ENCODE data around the gene POGZ.
A peak's percentile ranks its signal among the peaks of the same experiment; 100 is the strongest.

POGZ gene

DNA sequence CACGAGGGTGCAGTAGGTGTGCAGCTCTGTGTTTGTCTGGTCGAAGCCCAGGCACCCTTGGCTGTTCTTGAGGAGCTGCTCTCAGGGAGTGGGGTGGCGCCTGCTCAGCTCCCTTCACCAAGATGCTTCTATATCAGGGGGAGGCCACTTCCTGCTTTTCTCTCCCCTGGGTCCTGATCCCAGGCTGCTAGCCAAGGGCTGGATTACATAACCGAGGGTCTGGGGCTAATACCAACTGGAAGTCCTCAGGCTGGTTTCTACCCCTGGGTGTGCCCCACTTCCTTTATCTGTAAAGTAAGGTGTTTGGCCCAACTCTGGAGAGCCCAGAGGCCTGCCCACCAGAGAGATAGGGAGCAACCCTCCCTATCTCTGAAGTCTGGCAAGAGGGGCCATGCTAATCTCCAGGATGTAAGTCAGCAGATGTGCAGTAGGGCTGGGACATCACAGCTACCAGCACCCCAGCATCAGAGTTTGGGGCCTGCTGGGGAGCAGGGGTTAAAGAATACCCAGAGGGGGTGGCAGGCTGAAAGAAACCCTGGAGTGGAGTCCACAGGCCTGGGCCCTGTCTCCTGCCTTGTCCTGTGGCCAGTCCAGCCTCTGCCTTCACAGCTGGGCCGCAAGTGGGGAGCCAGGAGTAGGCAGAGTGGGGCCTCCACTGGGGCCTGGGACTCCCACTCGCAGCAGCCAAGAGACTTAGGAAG is 88.9 kb downstream of the POGZ start:
- H2BK12ac ChIP-seq (ENCODE audit: low read length in 2 of 2), result peak overlapping the region in 1 of 2 experiments; percentile 45
- peaks cover 23 to 39% of the 10 kb centered on the region in 2 experiments for H3K36me3 ChIP-seq (ENCODE audit: control insufficient read depth in 1 of 2, insufficient read depth in 2 of 2, low read depth in 1 of 2, low read length in 2 of 2)
- peaks cover 20% of the 10 kb centered on the region for H3K4me1 ChIP-seq (ENCODE audit: control insufficient read depth, insufficient read depth, low read depth, low read length)
- H4K91ac ChIP-seq (ENCODE audit: low read length), result no peak overlapping the region
- WGBS, result 85% methylated on average over 6 of the region's 6 CpGs
- H3K79me1 ChIP-seq (replicated peaks; ENCODE audit: low read length, poor library complexity, severe bottlenecking), result peaks cover 6% of the 10 kb centered on the region
- H2BK120ac ChIP-seq (ENCODE audit: low read depth, low read length), result no peak overlapping the region
- H3K27me3 ChIP-seq (ENCODE audit: control insufficient read depth in 1 of 2, insufficient read depth in 1 of 2, low read length in 2 of 2), result no peaks in the 10 kb centered on the region
- no peak overlapping the region for H2AFZ ChIP-seq (ENCODE audit: low read depth, low read length)
- peak overlapping the region; percentile 84 for H3K9ac ChIP-seq (ENCODE audit: low read length)
- peak overlapping the region; percentile 35 for H4K8ac ChIP-seq (ENCODE audit: low read length)
- no peak for DNase-seq
- H2BK5ac ChIP-seq (ENCODE audit: low read depth, low read length, poor library complexity, severe bottlenecking), result no peak overlapping the region
- H3K4me2 ChIP-seq (ENCODE audit: low read length, poor library complexity, severe bottlenecking), result no peak overlapping the region
- H3K23ac ChIP-seq (ENCODE audit: low read length in 2 of 2), result no peak overlapping the region
- H3K14ac ChIP-seq (ENCODE audit: low read length in 2 of 2), result no peak overlapping the region
- H3K9me3 ChIP-seq (ENCODE audit: control insufficient read depth, low read length), result no peaks in the 10 kb centered on the region
- no peak overlapping the region for H2BK15ac ChIP-seq (ENCODE audit: low read depth, poor library complexity, severe bottlenecking)
- H3K4ac ChIP-seq (ENCODE audit: low read depth in 1 of 2, low read length in 2 of 2), result peak overlapping the region in 1 of 2 experiments; percentile 7
- H2AK5ac ChIP-seq (ENCODE audit: low read length, severe bottlenecking), result no peak overlapping the region
- H3K27ac ChIP-seq (ENCODE audit: low read length, poor library complexity, severe bottlenecking), result no peak overlapping the region
- H3K18ac ChIP-seq (ENCODE audit: low read depth in 1 of 2, low read length in 2 of 2), result peak overlapping the region; percentile 7 to 35
- H3K4me3 ChIP-seq (ENCODE audit: insufficient read depth in 1 of 2, low read depth in 1 of 2, low read length in 2 of 2), result peak overlapping the region in 1 of 2 experiments; percentile 84

DNA sequence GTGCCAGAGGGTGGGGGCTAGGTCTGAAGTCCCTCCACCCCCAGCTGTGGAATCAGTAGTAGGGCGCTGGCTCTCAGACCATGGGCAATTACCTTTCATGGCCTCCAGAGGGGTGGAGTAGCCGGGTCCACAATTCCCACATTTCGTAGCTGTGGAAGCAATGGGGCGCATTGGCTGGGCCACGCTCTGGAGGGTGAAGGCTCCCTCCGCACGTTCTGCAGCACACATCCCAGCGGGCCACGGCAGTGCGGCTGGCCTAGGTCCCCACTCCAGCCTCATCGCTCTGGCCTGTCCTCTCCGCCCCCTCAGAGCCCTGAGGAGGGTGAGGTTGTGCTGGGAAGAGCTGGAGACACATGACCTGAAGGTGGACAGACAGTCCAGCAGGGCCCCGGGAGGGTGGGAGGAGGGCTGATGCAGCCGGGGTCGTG is 89.7 kb downstream of the POGZ start:
- Histone ChIP-seq H2BK15ac (ENCODE audit: low read depth, poor library complexity, severe bottlenecking) (no peak overlapping the region), H3K4me2 (ENCODE audit: low read length, poor library complexity, severe bottlenecking) (no peak overlapping the region), H3K9ac (ENCODE audit: low read length) (peak overlapping the region; percentile 84), H3K27me3 (ENCODE audit: control insufficient read depth in 1 of 2, insufficient read depth in 1 of 2, low read length in 2 of 2) (no peaks in the 10 kb centered on the region), H3K23ac (ENCODE audit: low read length in 2 of 2) (no peak overlapping the region), H2AFZ (ENCODE audit: low read depth, low read length) (no peak overlapping the region), H4K91ac (ENCODE audit: low read length) (no peak overlapping the region), H3K27ac (ENCODE audit: low read length, poor library complexity, severe bottlenecking) (no peak overlapping the region), H3K36me3 (ENCODE audit: control insufficient read depth in 1 of 2, insufficient read depth in 2 of 2, low read depth in 1 of 2, low read length in 2 of 2) (peaks cover 30 to 46% of the 10 kb centered on the region in 2 experiments), H3K18ac (ENCODE audit: low read depth in 1 of 2, low read length in 2 of 2) (peak overlapping the region in 1 of 2 experiments; percentile 35), H2BK120ac (ENCODE audit: low read depth, low read length) (no peak overlapping the region), H3K79me1 (replicated peaks; ENCODE audit: low read length, poor library complexity, severe bottlenecking) (peaks cover 6% of the 10 kb centered on the region), H3K14ac (ENCODE audit: low read length in 2 of 2) (peak overlapping the region in 1 of 2 experiments; percentile 3), H3K4ac (ENCODE audit: low read depth in 1 of 2, low read length in 2 of 2) (no peak overlapping the region), H2AK5ac (ENCODE audit: low read length, severe bottlenecking) (no peak overlapping the region), H4K8ac (ENCODE audit: low read length) (no peak overlapping the region), H2BK5ac (ENCODE audit: low read depth, low read length, poor library complexity, severe bottlenecking) (no peak overlapping the region), H2BK12ac (ENCODE audit: low read length in 2 of 2) (no peak overlapping the region), H3K9me3 (ENCODE audit: control insufficient read depth, low read length) (no peaks in the 10 kb centered on the region), H3K4me1 (ENCODE audit: control insufficient read depth, insufficient read depth, low read depth, low read length) (peaks cover 20% of the 10 kb centered on the region), H3K4me3 (ENCODE audit: insufficient read depth in 1 of 2, low read depth in 1 of 2, low read length in 2 of 2) (peak overlapping the region in 1 of 2 experiments; percentile 84)
- WGBS, result 94% methylated on average over 15 of the region's 15 CpGs
- DNase-seq, result no peak

- WGBS, result 98% methylated on average over 7 of the region's 7 CpGs
- Histone ChIP-seq H2BK5ac (ENCODE audit: low read depth, low read length, poor library complexity, severe bottlenecking) (no peak overlapping the region), H3K18ac (ENCODE audit: low read depth in 1 of 2, low read length in 2 of 2) (no peak overlapping the region), H2BK12ac (ENCODE audit: low read length in 2 of 2) (no peak overlapping the region), H3K4me2 (ENCODE audit: low read length, poor library complexity, severe bottlenecking) (no peak overlapping the region), H3K9me3 (ENCODE audit: control insufficient read depth, low read length) (no peaks in the 10 kb centered on the region), H3K27me3 (ENCODE audit: control insufficient read depth in 1 of 2, insufficient read depth in 1 of 2, low read length in 2 of 2) (no peaks in the 10 kb centered on the region), H2BK120ac (ENCODE audit: low read depth, low read length) (no peak overlapping the region), H2BK15ac (ENCODE audit: low read depth, poor library complexity, severe bottlenecking) (no peak overlapping the region), H3K36me3 (ENCODE audit: control insufficient read depth in 1 of 2, insufficient read depth in 2 of 2, low read depth in 1 of 2, low read length in 2 of 2) (peaks cover 34 to 50% of the 10 kb centered on the region in 2 experiments), H3K4ac (ENCODE audit: low read depth in 1 of 2, low read length in 2 of 2) (no peak overlapping the region), H3K9ac (ENCODE audit: low read length) (no peak overlapping the region), H2AFZ (ENCODE audit: low read depth, low read length) (no peak overlapping the region), H4K91ac (ENCODE audit: low read length) (no peak overlapping the region), H3K4me3 (ENCODE audit: insufficient read depth in 1 of 2, low read depth in 1 of 2, low read length in 2 of 2) (no peak overlapping the region), H3K27ac (ENCODE audit: low read length, poor library complexity, severe bottlenecking) (no peak overlapping the region), H3K14ac (ENCODE audit: low read length in 2 of 2) (no peak overlapping the region), H3K23ac (ENCODE audit: low read length in 2 of 2) (no peak overlapping the region), H3K4me1 (ENCODE audit: control insufficient read depth, insufficient read depth, low read depth, low read length) (peaks cover 20% of the 10 kb centered on the region), H2AK5ac (ENCODE audit: low read length, severe bottlenecking) (no peak overlapping the region), H4K8ac (ENCODE audit: low read length) (no peak overlapping the region), H3K79me1 (replicated peaks; ENCODE audit: low read length, poor library complexity, severe bottlenecking) (peaks cover 6% of the 10 kb centered on the region)
- DNase-seq, result no peak
These were observed 90.0 kb downstream of the POGZ start for GRCh38 chr1:151369302-151369610.

- no peaks in the 10 kb centered on the region for H3K9me3 ChIP-seq (ENCODE audit: control insufficient read depth, low read length)
- no peak overlapping the region for H3K27ac ChIP-seq (ENCODE audit: low read length, poor library complexity, severe bottlenecking)
- peak overlapping the region in 1 of 2 experiments; percentile 87 for H3K23ac ChIP-seq (ENCODE audit: low read length in 2 of 2)
- no peak overlapping the region for H3K18ac ChIP-seq (ENCODE audit: low read depth in 1 of 2, low read length in 2 of 2)
- H3K27me3 ChIP-seq (ENCODE audit: control insufficient read depth in 1 of 2, insufficient read depth in 1 of 2, low read length in 2 of 2), result no peaks in the 10 kb centered on the region
- no peak overlapping the region for H2AFZ ChIP-seq (ENCODE audit: low read depth, low read length)
- H3K4me1 ChIP-seq (ENCODE audit: control insufficient read depth, insufficient read depth, low read depth, low read length), result peaks cover 20% of the 10 kb centered on the region
- H3K14ac ChIP-seq (ENCODE audit: low read length in 2 of 2), result peak overlapping the region in 1 of 2 experiments; percentile 22
- H3K36me3 ChIP-seq (ENCODE audit: control insufficient read depth in 1 of 2, insufficient read depth in 2 of 2, low read depth in 1 of 2, low read length in 2 of 2), result peaks cover 36 to 56% of the 10 kb centered on the region in 2 experiments
- DNase-seq, result no peak
- H3K79me1 ChIP-seq (replicated peaks; ENCODE audit: low read length, poor library complexity, severe bottlenecking), result peaks cover 6% of the 10 kb centered on the region
- no peak overlapping the region for H2BK5ac ChIP-seq (ENCODE audit: low read depth, low read length, poor library complexity, severe bottlenecking)
- H3K4me2 ChIP-seq (ENCODE audit: low read length, poor library complexity, severe bottlenecking), result no peak overlapping the region
- 91% methylated on average over 20 of the region's 20 CpGs for WGBS
- no peak overlapping the region for H4K8ac ChIP-seq (ENCODE audit: low read length)
- no peak overlapping the region for H3K9ac ChIP-seq (ENCODE audit: low read length)
- no peak overlapping the region for H2BK12ac ChIP-seq (ENCODE audit: low read length in 2 of 2)
- no peak overlapping the region for H2AK5ac ChIP-seq (ENCODE audit: low read length, severe bottlenecking)
- H2BK15ac ChIP-seq (ENCODE audit: low read depth, poor library complexity, severe bottlenecking), result no peak overlapping the region
- no peak overlapping the region for H4K91ac ChIP-seq (ENCODE audit: low read length)
- no peak overlapping the region for H3K4me3 ChIP-seq (ENCODE audit: insufficient read depth in 1 of 2, low read depth in 1 of 2, low read length in 2 of 2)
- no peak overlapping the region for H3K4ac ChIP-seq (ENCODE audit: low read depth in 1 of 2, low read length in 2 of 2)
- H2BK120ac ChIP-seq (ENCODE audit: low read depth, low read length), result no peak overlapping the region
These were observed 90.6 kb downstream of the POGZ start for GRCh38 chr1:151368393-151369301.
